ENCODE data around the gene SRPRA.

DNA sequence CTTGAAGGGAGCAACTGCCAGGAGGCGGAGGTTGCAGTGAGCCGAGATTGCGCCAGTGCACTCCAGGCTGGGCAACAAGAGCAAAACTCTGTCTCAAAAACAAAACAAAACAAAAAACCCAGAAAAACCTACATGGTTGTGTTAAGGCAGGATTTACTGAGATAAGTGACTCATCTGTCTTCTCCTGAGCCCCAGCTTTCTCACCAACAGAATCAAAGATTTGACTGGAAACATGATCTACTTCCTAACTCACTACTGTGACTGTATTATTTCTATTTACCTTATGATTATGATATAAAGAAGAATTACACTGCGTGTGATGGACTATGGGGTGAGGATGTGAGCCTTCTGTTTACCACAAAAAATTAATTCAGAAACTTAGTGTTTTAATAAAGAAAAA lies 35.3 kb downstream of the SRPRA start:
- TF ChIP-seq, protein P1, sequence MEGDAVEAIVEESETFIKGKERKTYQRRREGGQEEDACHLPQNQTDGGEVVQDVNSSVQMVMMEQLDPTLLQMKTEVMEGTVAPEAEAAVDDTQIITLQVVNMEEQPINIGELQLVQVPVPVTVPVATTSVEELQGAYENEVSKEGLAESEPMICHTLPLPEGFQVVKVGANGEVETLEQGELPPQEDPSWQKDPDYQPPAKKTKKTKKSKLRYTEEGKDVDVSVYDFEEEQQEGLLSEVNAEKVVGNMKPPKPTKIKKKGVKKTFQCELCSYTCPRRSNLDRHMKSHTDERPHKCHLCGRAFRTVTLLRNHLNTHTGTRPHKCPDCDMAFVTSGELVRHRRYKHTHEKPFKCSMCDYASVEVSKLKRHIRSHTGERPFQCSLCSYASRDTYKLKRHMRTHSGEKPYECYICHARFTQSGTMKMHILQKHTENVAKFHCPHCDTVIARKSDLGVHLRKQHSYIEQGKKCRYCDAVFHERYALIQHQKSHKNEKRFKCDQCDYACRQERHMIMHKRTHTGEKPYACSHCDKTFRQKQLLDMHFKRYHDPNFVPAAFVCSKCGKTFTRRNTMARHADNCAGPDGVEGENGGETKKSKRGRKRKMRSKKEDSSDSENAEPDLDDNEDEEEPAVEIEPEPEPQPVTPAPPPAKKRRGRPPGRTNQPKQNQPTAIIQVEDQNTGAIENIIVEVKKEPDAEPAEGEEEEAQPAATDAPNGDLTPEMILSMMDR (IDR thresholded peaks at IDR 0.05; ENCODE audit: borderline replicate concordance, extremely low read depth, low read length, poor library complexity, severe bottlenecking): no peak
- no peak for TF ChIP-seq EZH2 (IDR thresholded peaks at IDR 0.05; ENCODE audit: borderline replicate concordance, low read depth, low read length, severe bottlenecking)

Measured in DND-41 (cell line).